Measurements from ENCODE around the gene ATP8B3.

Gene ATP8B3

GRCh38 chr19:1754636-1755466 is 57.2 kb downstream of the ATP8B3 start:
- DNase-seq (ENCODE audit: low spot score) = peak; percentile 34

- DNase-seq (ENCODE audit: low spot score) = no peak
These were observed 57.9 kb downstream of the ATP8B3 start for GRCh38 chr19:1754018-1754635.

GRCh38 chr19:1752757-1753728 is 59.0 kb downstream of the ATP8B3 start, which contains the start of gene ONECUT3:
ONECUT3 (plus strand) TSS chr19:1753506; CDS start chr19:1753663, 157 bp downstream.
- no peak for DNase-seq (ENCODE audit: low spot score)

- DNase-seq (ENCODE audit: low spot score) = no peak
These were observed 59.9 kb downstream of the ATP8B3 start for GRCh38 chr19:1752009-1752756.

GRCh38 chr19:1751367-1752008 is 60.6 kb downstream of the ATP8B3 start:
- DNase-seq (ENCODE audit: low spot score) = no peak

- DNase-seq (ENCODE audit: low spot score) = no peak
These were observed 61.6 kb downstream of the ATP8B3 start for GRCh38 chr19:1750343-1751021.

- no peak for DNase-seq (ENCODE audit: low spot score)
These were observed 62.4 kb downstream of the ATP8B3 start for GRCh38 chr19:1749373-1750342.

- no peak for DNase-seq (ENCODE audit: low spot score)
These were observed 63.2 kb downstream of the ATP8B3 start for GRCh38 chr19:1748873-1749341.

GRCh38 chr19:1748115-1748872 is 63.8 kb downstream of the ATP8B3 start:
- DNase-seq (ENCODE audit: low spot score) = no peak

GRCh38 chr19:1747285-1748114 is 64.6 kb downstream of the ATP8B3 start:
- DNase-seq (ENCODE audit: low spot score) = peak; percentile 39

GRCh38 chr19:1746401-1747284 is 65.4 kb downstream of the ATP8B3 start:
- DNase-seq (ENCODE audit: low spot score) = no peak

- no peak for DNase-seq (ENCODE audit: low spot score)
These were observed 66.5 kb downstream of the ATP8B3 start for GRCh38 chr19:1745589-1746031.

- DNase-seq (ENCODE audit: low spot score) = no peak
These were observed 67.1 kb downstream of the ATP8B3 start for GRCh38 chr19:1744822-1745563.

- no peak for DNase-seq (ENCODE audit: low spot score)
These were observed 67.9 kb downstream of the ATP8B3 start for GRCh38 chr19:1744133-1744665.

- DNase-seq (ENCODE audit: low spot score) = no peak
These were observed 68.9 kb downstream of the ATP8B3 start for GRCh38 chr19:1742989-1743696.
